Measurements from ENCODE around the gene ZNF384.

The ZNF384 gene

DNA sequence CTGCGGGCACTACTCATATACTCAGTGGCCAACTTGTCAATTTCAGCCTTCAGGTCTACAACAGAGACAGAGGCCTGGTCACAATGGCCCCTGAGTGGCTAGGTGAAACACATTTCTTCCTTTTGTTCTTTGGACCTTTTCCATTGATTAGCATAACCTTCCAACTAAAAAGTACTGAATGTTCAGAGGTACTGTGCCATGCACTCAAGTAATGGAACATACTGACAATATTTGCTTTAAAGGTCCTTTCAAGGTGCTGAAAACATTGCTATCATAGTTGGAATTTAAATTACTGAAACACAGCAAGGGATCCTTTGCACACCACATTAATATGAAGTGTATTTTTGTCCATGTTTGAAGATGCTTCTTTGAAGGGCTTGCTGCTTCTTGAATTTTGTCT lies 35.8 kb downstream of the ZNF384 start:
- DNase-seq: no peak

- no peak for DNase-seq
These were observed 36.8 kb downstream of the ZNF384 start for GRCh38 chr12:6652391-6652790.

DNA sequence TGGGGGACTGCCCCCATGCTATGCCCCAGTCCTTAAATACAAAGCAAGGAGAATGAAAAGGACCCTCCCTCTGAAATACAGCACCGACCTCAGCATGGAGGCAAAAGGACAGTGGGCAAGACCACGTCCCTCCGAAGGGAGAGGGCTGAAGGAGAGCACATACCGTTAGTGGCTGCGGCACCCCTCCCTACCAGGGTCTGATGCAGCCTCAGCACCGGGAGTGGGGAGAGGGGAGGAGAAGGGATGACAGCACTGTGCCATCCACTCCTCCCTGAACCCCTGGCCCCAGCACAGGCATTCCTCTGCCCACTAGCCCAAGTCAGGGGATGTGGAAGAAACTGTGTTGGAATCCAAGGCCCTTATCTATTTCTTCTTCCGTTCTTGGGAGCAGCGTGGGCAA lies 38.3 kb downstream of the ZNF384 start:
- DNase-seq: no peak

DNA sequence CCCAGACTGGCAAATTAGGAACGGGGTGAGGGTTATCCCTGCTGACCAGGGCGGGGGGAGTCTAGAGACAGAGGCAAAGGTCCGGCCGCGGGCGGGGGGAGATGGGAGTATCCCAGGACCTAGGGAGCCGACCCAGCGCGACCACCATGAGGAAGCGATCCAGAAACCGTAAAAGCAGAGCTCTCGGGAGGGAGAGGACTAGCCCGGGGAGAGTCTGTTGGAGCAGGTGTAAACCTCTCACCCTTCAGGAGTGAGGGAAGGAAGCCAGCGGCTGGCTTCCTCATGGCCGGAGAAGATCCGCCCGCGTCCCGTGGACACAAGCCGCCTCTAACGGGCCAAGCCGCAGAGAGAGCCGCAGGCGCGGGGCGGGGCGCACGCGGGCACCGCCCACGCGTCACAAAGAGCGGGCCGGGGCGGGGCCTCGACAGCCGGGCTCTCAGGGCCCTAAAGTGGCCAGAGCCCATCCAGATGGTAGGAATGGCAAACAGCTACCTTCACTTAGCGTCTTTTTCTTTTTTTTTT lies 42.0 kb downstream of the ZNF384 start, which contains the start of gene ACRBP:
TSS of gene ACRBP (minus strand) at position 350 of the 522 bp plus-strand sequence. CDS start at position 284, 66 bp downstream.
- peak; percentile 84 to 92 (median 84) for DNase-seq

DNA sequence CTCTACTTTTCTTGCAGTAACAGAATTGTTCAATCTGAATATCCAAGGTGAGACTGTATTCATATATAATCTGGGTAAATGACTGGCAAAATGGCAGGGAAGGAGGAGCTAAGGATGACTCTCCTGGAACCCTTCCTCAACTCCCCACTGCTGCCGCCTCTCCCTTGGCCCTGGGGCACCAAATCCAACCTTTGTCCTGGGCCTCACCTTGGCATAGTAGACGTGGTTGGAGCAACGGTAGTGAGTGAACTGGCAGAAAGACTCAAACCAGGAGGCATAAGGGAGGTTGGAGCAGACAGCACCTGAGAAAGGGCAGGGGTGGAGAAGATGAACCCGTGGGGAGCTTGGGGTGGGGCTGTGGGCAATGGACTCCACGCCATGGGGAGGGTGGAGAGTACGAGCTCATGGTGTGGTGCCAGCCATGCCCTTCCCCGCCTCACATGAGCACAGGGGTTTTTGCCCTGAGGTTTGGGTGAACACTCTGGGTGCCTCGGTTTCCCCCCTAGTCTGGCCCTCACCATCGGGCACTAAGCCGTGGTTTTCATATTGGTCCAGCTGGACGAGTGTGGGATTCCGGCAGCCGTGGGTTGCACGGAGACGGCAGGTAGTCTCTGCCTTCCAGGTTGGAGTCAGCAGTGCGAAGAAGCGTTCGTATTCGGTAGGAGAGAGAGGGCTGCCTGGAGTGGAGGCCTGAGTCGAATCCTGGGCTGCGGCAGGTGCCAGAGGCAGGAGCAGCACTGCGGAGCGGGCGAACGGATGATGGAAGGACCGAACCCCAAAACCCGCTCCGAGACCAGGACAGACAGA lies 42.7 kb downstream of the ZNF384 start:
- peak in 1 of 3 donors; percentile 17 for DNase-seq

DNA sequence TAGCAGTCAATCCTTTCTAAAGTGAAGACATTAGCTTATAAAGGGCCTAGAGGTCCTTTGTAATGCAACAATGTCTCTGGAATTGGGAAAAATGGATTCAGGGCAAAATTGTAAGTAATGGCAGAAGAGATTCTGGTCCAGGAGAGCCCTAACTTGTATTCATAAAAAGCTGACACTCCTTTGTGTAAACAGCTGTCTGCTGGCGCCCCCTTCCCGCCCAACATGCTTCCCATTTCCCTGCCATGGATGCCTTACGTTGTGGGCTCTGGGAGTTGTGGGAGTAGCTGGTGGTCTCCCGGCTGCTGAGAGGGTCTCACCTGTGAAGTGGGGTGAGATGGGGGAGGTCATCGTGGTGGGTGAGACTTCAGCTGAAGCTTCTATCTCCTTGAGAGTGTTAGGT lies 44.3 kb downstream of the ZNF384 start:
- peak in 2 of 3 donors; percentile 18 to 33 for DNase-seq

DNA sequence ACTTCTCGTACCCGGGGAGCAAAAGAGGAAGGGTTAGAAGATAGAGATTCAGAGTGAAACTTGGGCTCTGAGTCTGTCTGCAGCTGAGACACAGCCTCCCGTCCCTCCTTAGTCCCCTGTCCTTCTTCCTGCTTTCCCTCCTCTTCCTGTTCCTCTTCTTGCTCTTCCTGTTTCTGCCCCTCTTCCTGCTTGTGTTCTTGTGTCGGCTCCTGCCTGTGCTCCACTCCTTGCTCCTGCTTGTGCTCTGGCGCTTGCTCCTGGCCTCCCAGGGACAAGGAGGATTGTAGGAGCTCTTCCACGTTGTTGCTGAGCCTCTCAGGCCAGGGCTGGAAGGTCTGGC lies 44.9 kb downstream of the ZNF384 start:
- DNase-seq: peak; percentile 80 to 84 (median 83)

- peak; percentile 57 to 75 (median 66) for DNase-seq
These were observed 45.5 kb downstream of the ZNF384 start for GRCh38 chr12:6643569-6644256.

- peak in 1 of 3 donors; percentile 17 for DNase-seq
These were observed 48.0 kb downstream of the ZNF384 start for GRCh38 chr12:6641131-6641530.

DNA sequence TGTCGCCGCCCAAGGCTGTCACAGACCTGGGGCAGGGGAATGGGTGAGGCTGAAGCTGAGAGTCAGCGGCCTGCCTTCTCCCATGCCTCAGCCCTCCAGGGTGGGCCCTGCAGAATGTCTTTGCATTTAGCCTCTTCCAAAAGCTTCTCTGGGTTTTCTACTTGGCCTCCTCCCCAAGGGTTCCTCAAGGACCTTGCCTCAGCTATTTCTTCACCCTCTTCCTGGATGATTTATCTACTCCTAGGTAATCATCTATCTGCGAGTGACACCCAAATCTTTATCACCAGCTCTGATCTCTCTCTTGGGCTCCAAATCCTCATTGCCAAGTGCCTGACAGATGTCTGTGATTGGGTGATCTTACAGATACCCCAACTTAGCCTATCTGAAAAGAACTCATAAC lies 48.7 kb downstream of the ZNF384 start:
- DNase-seq: peak in 1 of 3 donors; percentile 14

- DNase-seq: peak; percentile 65 to 75 (median 75)
These were observed 49.9 kb downstream of the ZNF384 start for GRCh38 chr12:6639151-6639801.

- peak; percentile 75 to 79 (median 77) for DNase-seq
These were observed 50.9 kb downstream of the ZNF384 start for GRCh38 chr12:6638305-6638704.

- DNase-seq: peak; percentile 63 to 68 (median 66)
These were observed 53.2 kb downstream of the ZNF384 start, which contains the start of gene LPAR5 for GRCh38 chr12:6635856-6636531. Gene LPAR5, minus strand, starts transcription at chr12:6635959. Its CDS starts 14,711 bp downstream, at chr12:6621248.

GRCh38 chr12:6635375-6635855 lies 53.8 kb downstream of the ZNF384 start:
- peak in 1 of 3 donors; percentile 18 for DNase-seq

DNA sequence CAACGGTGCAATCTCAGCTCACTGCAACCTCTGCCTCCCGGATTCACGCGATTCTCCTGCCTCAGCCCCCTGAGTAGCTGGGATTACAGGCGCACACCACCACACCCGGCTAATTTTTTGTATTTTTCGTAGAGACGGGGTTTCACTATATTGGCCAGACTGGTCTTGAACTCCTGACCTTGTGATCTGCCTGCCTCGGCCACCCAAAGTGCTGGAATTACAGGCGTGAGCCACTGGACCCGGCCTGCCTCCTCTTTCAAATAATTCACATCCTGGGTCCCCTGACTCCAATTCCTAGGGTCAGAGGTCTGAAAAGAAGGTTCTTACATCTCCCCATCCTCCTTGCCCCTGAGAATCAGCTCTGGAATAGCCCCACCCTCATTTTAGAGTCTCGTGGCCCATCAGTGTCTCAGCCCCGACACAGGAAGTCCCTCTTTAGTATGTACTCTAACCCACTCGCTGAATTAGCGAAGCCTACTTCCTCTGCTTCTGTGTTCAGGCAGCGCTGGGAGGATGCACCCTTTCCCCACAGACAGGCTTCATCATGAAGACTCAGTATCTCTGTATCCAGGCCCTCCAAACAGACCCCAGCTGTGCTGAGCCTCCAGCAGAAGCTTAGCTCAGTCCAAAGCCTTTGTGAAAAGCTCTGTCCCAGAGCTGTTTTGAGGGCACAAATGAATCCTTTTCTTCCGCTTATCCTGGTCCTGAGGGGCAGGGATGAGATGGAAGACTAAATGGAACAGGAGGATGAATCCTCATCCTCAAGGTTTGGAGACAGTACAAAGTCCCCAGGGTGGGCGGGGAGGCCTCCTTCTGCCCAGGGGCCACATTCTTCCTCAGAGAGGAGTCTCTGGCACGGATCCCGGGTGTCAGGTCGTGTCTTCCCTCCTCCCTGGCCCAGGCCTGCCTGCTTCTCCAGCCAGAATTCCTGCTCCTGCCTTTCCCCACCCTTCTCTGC lies 56.9 kb downstream of the ZNF384 start:
- peak; percentile 58 to 66 (median 65) for DNase-seq

- DNase-seq: peak in 1 of 3 donors; percentile 15
These were observed 57.6 kb downstream of the ZNF384 start for GRCh38 chr12:6631549-6631961.

GRCh38 chr12:6630736-6631135 lies 58.4 kb downstream of the ZNF384 start:
- peak in 1 of 3 donors; percentile 13 for DNase-seq

GRCh38 chr12:6627616-6628015 lies 61.6 kb downstream of the ZNF384 start:
- DNase-seq: no peak

- DNase-seq: no peak
These were observed 62.4 kb downstream of the ZNF384 start for GRCh38 chr12:6626654-6627283.

GRCh38 chr12:6620885-6621274 lies 68.3 kb downstream of the ZNF384 start:
- DNase-seq: no peak

Measured in suppressor macrophage treated with lipopolysaccharide for 1 hour (primary cell).